Karpas-422 (cell line): ENCODE results near the gene CYFIP1. TPM values are rescaled to one million over a fixed set of nuclear protein-coding genes. Genes with fewer than 3 reads are reported as not detected.

Experiments
- DNase-seq: peaks from one replicate; pipeline ENCODE4 v3.0.0-alpha.2; 2015
- H2AFZ ChIP-seq: fragments of 200-600 bp; sonication (generic); 2 replicates; pipeline ENCODE4 v1.6.1; 2014; ENCODE audit warnings: antibody characterized with exemption, low read length, mixed read lengths
- H3K27ac ChIP-seq: fragments of 200-600 bp; sonication (generic); 2 replicates; pipeline ENCODE4 v1.5.1; 2014; ENCODE audit warnings: mild to moderate bottlenecking, low read length, moderate library complexity
- H3K27me3 ChIP-seq: fragments of 200-600 bp; sonication (generic); 2 replicates; pipeline ENCODE4 v1.6.1; 2014; ENCODE audit warnings: low read length, mixed read lengths
- H3K36me3 ChIP-seq: fragments of 200-600 bp; sonication (generic); 2 replicates; pipeline ENCODE4 v1.6.1; 2014; ENCODE audit warnings: low read length, mixed read lengths; ENCODE audit not compliant: insufficient read depth
- H3K4me1 ChIP-seq: fragments of 200-600 bp; sonication (generic); 2 replicates; pipeline ENCODE4 v1.6.1; 2014; ENCODE audit warnings: mild to moderate bottlenecking, low read length, mixed read lengths
- H3K4me2 ChIP-seq: fragments of 200-600 bp; sonication (generic); 2 replicates; pipeline ENCODE4 v1.6.1; 2014; ENCODE audit warnings: low read length, low read depth, mild to moderate bottlenecking; ENCODE audit not compliant: poor library complexity, severe bottlenecking
- H3K4me3 ChIP-seq: fragments of 200-600 bp; sonication (generic); 2 replicates; pipeline ENCODE4 v1.5.1; 2014; ENCODE audit warnings: mild to moderate bottlenecking, antibody characterized with exemption, low read length, mixed read lengths
- H3K79me2 ChIP-seq: fragments of 200-600 bp; sonication (generic); 2 replicates; pipeline ENCODE4 v1.6.1; 2014; ENCODE audit warnings: mild to moderate bottlenecking, low read length, mixed read lengths
- H3K9ac ChIP-seq: fragments of 200-600 bp; sonication (generic); 2 replicates; pipeline ENCODE4 v1.6.0; 2014; ENCODE audit warnings: low read length
- H3K9me2 ChIP-seq: fragments of 200-600 bp; sonication (generic), shearing (Covaris generic); replicated peaks from 2 replicates; pipeline ENCODE4 v1.6.0; 2014; ENCODE audit warnings: mild to moderate bottlenecking, low read length, moderate library complexity; ENCODE audit not compliant: insufficient read depth
- H3K9me3 ChIP-seq: fragments of 300-700, 200-600 bp; sonication (generic); 2 replicates; pipeline ENCODE4 v1.6.1; 2014; ENCODE audit warnings: low read length, mixed read lengths
- H4K20me1 ChIP-seq: fragments of 200-600 bp; sonication (generic); 2 replicates; pipeline ENCODE4 v1.6.1; 2014; ENCODE audit warnings: mild to moderate bottlenecking, antibody characterized with exemption, low read length, low read depth; ENCODE audit not compliant: insufficient read depth
- total RNA-seq: library from RNA; depleted of rRNA; stranded (reverse); fragments of >200 nt; shearing (Covaris generic); gene quantifications from 2 replicates; pipeline ENCODE4 v1.2.3, GENCODE V29; 2014; ENCODE audit warnings: low replicate concordance

The CYFIP1 gene
- total RNA-seq, 1 experiment from 2014 or later = 0.04 TPM

DNA sequence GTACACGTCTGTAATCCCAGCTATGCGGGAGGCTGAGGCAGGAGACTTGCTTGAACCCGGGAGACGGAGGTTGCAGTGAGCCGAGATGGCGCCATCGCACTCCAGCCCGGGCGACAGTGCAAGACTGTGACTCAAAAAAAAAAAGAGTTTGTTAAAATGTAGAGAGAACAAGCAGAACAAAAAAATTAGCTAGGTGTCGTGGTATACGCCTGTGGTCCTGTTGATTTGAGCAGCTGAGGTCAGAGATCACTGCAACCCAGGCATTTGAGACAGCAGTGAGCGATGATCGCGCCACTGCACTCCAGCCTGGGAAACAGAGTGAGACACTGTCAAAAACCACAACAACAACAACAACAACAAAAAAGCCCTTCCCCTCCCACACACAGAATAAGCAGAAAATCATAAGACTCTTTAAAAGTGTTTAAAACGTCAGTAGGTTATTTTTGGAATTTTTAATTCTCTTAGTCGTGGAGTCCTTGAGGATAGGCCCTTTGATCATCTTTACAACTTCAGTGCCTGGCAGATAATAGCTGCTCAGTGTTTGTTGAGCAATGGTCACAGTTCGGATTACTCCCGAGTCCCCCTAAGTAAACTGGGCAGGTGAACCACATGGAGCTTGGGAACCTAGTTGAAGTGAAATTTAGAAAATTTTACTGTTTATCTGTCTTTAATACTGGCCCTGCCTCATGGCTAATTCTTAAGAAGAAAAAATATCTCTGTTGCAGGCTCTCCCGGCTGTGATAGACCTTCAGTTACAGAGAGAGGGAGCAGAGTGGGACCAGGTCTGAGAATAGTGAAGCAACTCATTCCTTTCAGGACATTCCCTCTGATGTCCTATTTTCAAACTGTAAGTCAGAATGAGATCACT lies 135.5 kb downstream of the CYFIP1 start:
- no peaks in the 10 kb centered on the region for H3K27me3 ChIP-seq
- peaks cover 34% of the 10 kb centered on the region for H3K36me3 ChIP-seq
- no peak for DNase-seq
- H3K9ac ChIP-seq = no peak overlapping the region
- H3K4me1 ChIP-seq = peaks cover 36% of the 10 kb centered on the region
- peak overlapping the region; percentile 7; the same call in 1 of the 2 replicates for H3K27ac ChIP-seq
- H3K4me3 ChIP-seq = no peak overlapping the region
- H2AFZ ChIP-seq = no peak overlapping the region
- H3K9me2 ChIP-seq = no peaks in the 10 kb centered on the region
- no peak overlapping the region for H3K4me2 ChIP-seq
- H4K20me1 ChIP-seq = peaks cover 69% of the 10 kb centered on the region
- H3K79me2 ChIP-seq = peaks cover 96% of the 10 kb centered on the region
- no peaks in the 10 kb centered on the region for H3K9me3 ChIP-seq

DNA sequence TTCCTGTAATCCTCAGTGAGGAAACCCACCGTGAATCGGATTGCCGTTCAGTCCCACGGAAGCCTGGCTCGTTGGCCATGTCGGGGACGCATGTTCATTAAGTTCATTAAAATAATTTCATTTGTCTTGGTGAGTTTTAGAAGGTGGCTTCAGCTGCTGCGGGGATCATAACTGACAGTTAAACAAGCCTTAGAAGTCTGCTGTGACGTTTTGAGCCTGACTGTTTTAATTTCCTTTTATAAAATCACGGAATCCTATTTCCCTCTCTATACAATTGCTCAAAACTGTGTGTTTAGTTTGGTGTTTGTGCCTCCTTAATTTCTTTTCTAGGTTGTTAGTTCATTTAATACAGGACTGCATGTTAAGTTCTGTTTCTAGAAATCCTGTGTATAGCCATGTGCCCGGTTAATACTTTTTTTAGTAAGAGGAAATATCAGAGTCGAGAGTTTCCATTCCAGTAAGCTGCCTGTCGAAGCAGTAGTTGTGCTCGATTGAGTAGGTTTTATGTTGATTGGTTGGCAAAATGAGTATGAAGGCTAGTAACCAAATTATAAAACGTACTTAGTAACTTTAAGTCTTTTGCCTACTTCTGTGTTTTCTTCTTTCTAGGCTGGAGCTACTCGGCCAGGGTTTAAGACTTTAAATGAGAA lies 141.0 kb downstream of the CYFIP1 start:
- H3K79me2 ChIP-seq = peaks cover 56% of the 10 kb centered on the region

DNA sequence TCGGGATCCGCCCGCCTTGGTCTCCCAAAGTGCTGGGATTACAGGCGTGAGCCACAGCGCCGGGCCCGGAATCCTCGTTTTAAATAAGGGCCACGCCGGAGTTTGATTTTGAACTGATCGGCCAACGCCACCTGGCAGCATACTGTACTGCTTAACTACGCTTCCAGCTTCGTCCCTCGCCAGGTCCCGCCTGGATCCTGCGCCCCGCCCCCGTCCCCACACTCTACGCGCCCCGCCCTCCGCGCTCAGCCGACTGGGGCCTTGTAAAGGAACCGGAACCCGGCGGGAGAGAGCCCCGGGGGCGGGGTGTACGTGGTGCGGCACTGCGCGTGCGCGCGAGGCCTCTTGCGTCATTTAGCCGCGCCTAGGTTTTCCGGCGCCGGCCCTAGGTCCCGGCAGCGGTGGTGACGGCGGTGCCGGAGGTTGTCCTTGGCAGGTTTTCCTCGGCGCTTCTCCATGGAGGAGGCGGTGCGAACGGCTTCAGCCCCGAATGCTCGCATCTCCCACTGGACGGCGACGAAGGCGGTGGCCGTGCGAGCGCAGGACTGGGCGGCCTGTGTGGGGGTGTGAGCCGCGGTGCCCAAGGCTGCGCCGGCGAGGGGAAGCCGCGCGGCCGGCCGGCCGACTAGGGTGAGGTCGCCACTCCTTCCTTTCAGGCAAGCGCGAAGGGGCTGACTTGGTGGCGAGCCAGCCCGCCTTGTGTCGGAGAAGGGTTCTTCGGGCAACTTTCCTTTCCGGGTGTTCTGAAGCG lies 141.7 kb downstream of the CYFIP1 start, which contains the start of gene NIPA2:
TSS of gene NIPA2 (plus strand) at position 375 of the 751 bp plus-strand sequence. CDS start 13,066 bp downstream, outside the sequence.
- H3K36me3 ChIP-seq = peaks cover 14% of the 10 kb centered on the region; the same call in 1 of the 2 replicates
- H3K79me2 ChIP-seq = peaks cover 48% of the 10 kb centered on the region
- H2AFZ ChIP-seq = peak within 1 kb of the TSS; percentile 87; the same call in 1 of the 2 replicates
- peak within 1 kb of the TSS; percentile 75 for H3K4me3 ChIP-seq
- peak within 1 kb of the TSS; percentile 91 for H3K4me2 ChIP-seq
- H3K9me3 ChIP-seq = no peaks in the 10 kb centered on the region
- peak within 1 kb of the TSS; percentile 91 for H3K27ac ChIP-seq
- peak; percentile 99 for DNase-seq
- no peaks in the 10 kb centered on the region for H3K9me2 ChIP-seq
- peaks cover 19% of the 10 kb centered on the region for H3K4me1 ChIP-seq
- peaks cover 28% of the 10 kb centered on the region for H4K20me1 ChIP-seq
- no peaks in the 10 kb centered on the region for H3K27me3 ChIP-seq
- peak within 1 kb of the TSS; percentile 85 for H3K9ac ChIP-seq

More for the DNA sequence above, 141.0 kb downstream of the CYFIP1 start:
- Histone ChIP-seq H4K20me1 (peaks cover 35% of the 10 kb centered on the region), H3K9me3 (no peaks in the 10 kb centered on the region), H2AFZ (peak overlapping the region; percentile 59; the same call in 1 of the 2 replicates), H3K27ac (peak overlapping the region; percentile 91), H3K4me1 (peaks cover 24% of the 10 kb centered on the region), H3K36me3 (peaks cover 14% of the 10 kb centered on the region; the same call in 1 of the 2 replicates), H3K4me3 (peak overlapping the region; percentile 75), H3K27me3 (no peaks in the 10 kb centered on the region), H3K9me2 (no peaks in the 10 kb centered on the region), H3K9ac (peak overlapping the region; percentile 85), H3K4me2 (peak overlapping the region; percentile 91)
- peak; percentile 86 for DNase-seq

DNA sequence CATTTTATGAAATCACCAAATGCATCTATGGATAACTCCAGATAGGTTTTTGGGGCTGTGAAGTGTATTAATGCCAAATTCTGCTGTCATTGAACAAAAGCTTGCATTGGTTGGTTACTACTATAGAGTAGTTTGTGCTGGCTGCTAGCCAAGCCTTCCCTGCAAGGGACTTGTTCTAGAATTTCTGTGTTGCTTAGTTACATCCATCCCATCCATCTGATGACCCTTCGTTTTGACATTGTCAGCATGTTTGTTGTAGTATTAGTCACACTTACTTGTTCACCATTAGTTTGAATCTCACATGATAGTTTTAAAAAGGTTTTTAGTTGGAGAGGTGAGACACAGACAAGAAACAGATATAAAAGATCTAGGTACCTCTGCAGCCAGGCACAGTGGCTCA lies 148.7 kb downstream of the CYFIP1 start:
- H3K4me2 ChIP-seq = no peak overlapping the region

DNA sequence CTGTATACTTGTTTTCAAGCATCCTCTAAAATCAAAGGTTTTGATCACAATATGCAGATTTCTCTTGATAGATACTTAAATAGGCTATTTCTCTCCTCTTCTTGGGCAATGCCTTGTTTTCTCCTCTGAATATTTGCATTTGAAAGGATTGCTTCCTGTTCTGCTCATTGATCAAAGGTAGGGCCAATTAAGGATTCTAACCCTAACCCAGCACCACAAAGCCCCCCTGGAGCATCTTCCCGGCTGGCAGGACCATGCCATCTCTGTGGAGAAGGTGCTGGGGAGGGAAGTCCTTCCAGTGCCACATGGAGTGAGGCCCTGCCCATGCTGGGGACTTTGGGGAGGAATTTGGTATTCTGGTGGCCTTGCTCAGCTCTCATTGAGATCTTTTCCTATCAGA lies 153.0 kb downstream of the CYFIP1 start:
- Histone ChIP-seq H3K9me3 (no peaks in the 10 kb centered on the region), H3K9me2 (no peaks in the 10 kb centered on the region), H3K4me2 (no peak overlapping the region), H3K27ac (no peak overlapping the region), H4K20me1 (no peaks in the 10 kb centered on the region), H3K27me3 (no peaks in the 10 kb centered on the region), H3K9ac (no peak overlapping the region), H3K36me3 (peaks cover 16% of the 10 kb centered on the region; the same call in 1 of the 2 replicates), H3K4me1 (no peaks in the 10 kb centered on the region), H3K79me2 (no peaks in the 10 kb centered on the region), H3K4me3 (no peak overlapping the region), H2AFZ (no peak overlapping the region)
- no peak for DNase-seq

More for the DNA sequence above, 148.7 kb downstream of the CYFIP1 start:
- H3K9me3 ChIP-seq = no peaks in the 10 kb centered on the region
- no peak overlapping the region for H3K27ac ChIP-seq
- no peak overlapping the region for H3K4me3 ChIP-seq
- DNase-seq = no peak
- no peak overlapping the region for H3K9ac ChIP-seq
- no peaks in the 10 kb centered on the region for H3K4me1 ChIP-seq
- no peaks in the 10 kb centered on the region for H3K79me2 ChIP-seq
- H3K36me3 ChIP-seq = peaks cover 6% of the 10 kb centered on the region; the same call in 1 of the 2 replicates
- H2AFZ ChIP-seq = no peak overlapping the region
- no peaks in the 10 kb centered on the region for H3K27me3 ChIP-seq
- no peaks in the 10 kb centered on the region for H3K9me2 ChIP-seq
- H4K20me1 ChIP-seq = no peaks in the 10 kb centered on the region

DNA sequence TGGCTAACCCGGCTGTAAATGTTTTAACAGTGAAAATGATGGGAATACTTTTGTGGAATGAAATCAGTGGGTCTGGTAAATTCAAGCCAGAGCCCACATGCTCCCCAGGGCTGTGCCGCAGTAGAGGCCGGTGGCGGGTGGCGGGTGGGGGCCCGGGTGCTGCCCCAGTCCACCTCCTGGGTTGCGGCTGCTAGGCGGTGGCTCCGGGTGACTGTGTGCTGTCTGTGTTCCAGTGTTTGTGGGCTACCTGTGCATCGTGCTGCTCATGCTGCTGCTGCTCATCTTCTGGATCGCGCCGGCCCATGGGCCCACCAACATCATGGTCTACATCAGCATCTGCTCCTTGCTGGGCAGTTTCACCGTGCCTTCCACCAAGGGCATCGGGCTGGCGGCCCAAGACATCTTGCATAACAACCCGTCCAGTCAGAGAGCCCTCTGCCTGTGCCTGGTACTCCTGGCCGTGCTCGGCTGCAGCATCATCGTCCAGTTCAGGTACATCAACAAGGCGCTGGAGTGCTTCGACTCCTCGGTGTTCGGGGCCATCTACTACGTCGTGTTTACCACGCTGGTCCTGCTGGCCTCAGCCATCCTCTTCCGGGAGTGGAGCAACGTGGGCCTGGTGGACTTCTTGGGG lies 156.6 kb downstream of the CYFIP1 start:
- H3K9me2 ChIP-seq = no peaks in the 10 kb centered on the region
- no peak overlapping the region for H3K4me2 ChIP-seq
- peak; percentile 12 for DNase-seq
- no peaks in the 10 kb centered on the region for H4K20me1 ChIP-seq
- H3K27me3 ChIP-seq = no peaks in the 10 kb centered on the region
- no peak overlapping the region for H2AFZ ChIP-seq
- H3K9ac ChIP-seq = no peak overlapping the region
- H3K4me1 ChIP-seq = no peaks in the 10 kb centered on the region
- H3K9me3 ChIP-seq = no peaks in the 10 kb centered on the region
- H3K27ac ChIP-seq = no peak overlapping the region
- H3K36me3 ChIP-seq = peaks cover 22% of the 10 kb centered on the region
- H3K4me3 ChIP-seq = no peak overlapping the region
- H3K79me2 ChIP-seq = no peaks in the 10 kb centered on the region; the same call in 1 of the 2 replicates

DNA sequence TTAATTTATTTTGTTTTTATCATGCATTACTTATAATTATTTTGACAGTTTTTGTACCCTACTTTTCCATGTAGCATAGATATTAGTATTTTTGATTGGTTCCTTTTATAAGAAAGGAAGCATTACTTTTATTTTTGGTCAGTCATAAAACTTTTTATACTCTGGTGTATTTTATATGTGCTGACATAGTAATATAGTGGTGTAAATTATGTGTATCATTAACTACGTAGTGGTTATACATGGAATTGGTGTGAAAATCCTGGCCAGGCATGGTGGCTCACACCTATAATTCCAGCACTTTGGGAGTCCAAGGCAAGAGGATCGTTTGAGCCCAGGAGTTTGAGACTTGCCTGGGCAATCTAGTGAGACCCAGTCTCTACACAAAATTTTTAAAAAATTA lies 160.5 kb downstream of the CYFIP1 start:
- Histone ChIP-seq H2AFZ (no peak overlapping the region), H3K4me3 (no peak overlapping the region), H3K9me3 (no peaks in the 10 kb centered on the region), H3K9me2 (no peaks in the 10 kb centered on the region), H3K4me2 (no peak overlapping the region), H4K20me1 (no peaks in the 10 kb centered on the region), H3K9ac (no peak overlapping the region), H3K79me2 (peaks cover 10% of the 10 kb centered on the region), H3K27me3 (no peaks in the 10 kb centered on the region), H3K27ac (no peak overlapping the region), H3K36me3 (peaks cover 18% of the 10 kb centered on the region), H3K4me1 (no peaks in the 10 kb centered on the region)
- DNase-seq = no peak
